Caco-2 (cell line): ENCODE data around the gene FABP2. TPM values are rescaled to one million over a fixed set of nuclear protein-coding genes. Genes with fewer than 3 reads are reported as not detected.
A peak's percentile ranks its signal among the peaks of the same experiment; 100 is the strongest.
"Not testable (repeated sequence)": the region's sequence is repeated elsewhere in the genome, so short reads cannot be mapped to it uniquely, and the experiment has no call there.

ENCODE experiments used
- BruUV-seq: library from RNA; stranded (reverse); fragments of 400-500 nt; replicated peaks from 2 replicates; lab custom pipeline; 2021; lab: Mats Ljungman, UMichigan
- CTCF ChIA-PET: fragments of 300-600 bp; sonication (Branson Sonifier 250); formaldehyde crosslinking; loops from one replicate; lab custom pipeline; 2022; ENCODE audit warnings: antibody characterized with exemption; lab: Charles Lee
- POLR2A ChIA-PET: fragments of 300-600 bp; sonication (Branson Sonifier 250); formaldehyde crosslinking; loops from one replicate; lab custom pipeline; 2022; ENCODE audit warnings: antibody characterized with exemption; lab: Charles Lee
- DNase-seq, 2 experiments: peaks; one replicate each; pipeline versions ENCODE4 v3.0.0 to v3.0.0-alpha.2; 2020 to 2022
- H3K27me3 ChIP-seq: replicated peaks from 2 replicates; pipeline ENCODE4 v1.6.0; 2011; ENCODE audit warnings: low read length; ENCODE audit not compliant: control insufficient read depth, insufficient read depth
- H3K36me3 ChIP-seq: 2 replicates; pipeline ENCODE4 v1.5.1; 2011; ENCODE audit warnings: low read length; ENCODE audit not compliant: control insufficient read depth, insufficient read depth
- H3K4me1 ChIP-seq: fragments of 250-450 bp; sonication (Bioruptor Pico); 2 replicates; pipeline ENCODE4 v1.5.1; 2020; ENCODE audit warnings: mild to moderate bottlenecking
- H3K4me3 ChIP-seq: 2 replicates; pipeline ENCODE4 v1.5.1; 2011; ENCODE audit warnings: low read depth, mild to moderate bottlenecking, control low read depth, low read length
- H3K9me3 ChIP-seq: fragments of 250-450 bp; sonication (Bioruptor Pico); 2 replicates; pipeline ENCODE4 v1.5.1; 2020; ENCODE audit warnings: mild to moderate bottlenecking, moderate library complexity
- H3K27ac Mint-ChIP-seq: one replicate; pipeline ENCODE4 v1.8.0; 2022; ENCODE audit warnings: mixed read lengths; ENCODE audit not compliant: unreplicated experiment
- H3K27me3 Mint-ChIP-seq: one replicate; pipeline ENCODE4 v1.8.0; 2022; ENCODE audit warnings: mixed read lengths; ENCODE audit not compliant: insufficient read depth, unreplicated experiment
- H3K36me3 Mint-ChIP-seq: one replicate; pipeline ENCODE4 v1.8.0; 2022; ENCODE audit warnings: mild to moderate bottlenecking, mixed read lengths; ENCODE audit not compliant: insufficient read depth, unreplicated experiment
- H3K4me1 Mint-ChIP-seq: one replicate; pipeline ENCODE4 v1.8.0; 2022; ENCODE audit warnings: low read depth, mixed read lengths; ENCODE audit not compliant: unreplicated experiment
- H3K4me3 Mint-ChIP-seq: one replicate; pipeline ENCODE4 v1.8.0; 2022; ENCODE audit warnings: mild to moderate bottlenecking, moderate library complexity, mixed read lengths; ENCODE audit not compliant: unreplicated experiment
- H3K9me3 Mint-ChIP-seq: one replicate; pipeline ENCODE4 v1.8.0; 2022; ENCODE audit warnings: mixed read lengths; ENCODE audit not compliant: unreplicated experiment
- CTCF ChIP-seq, 2 experiments: fragments of 200-600 bp in 1 of 2; IDR thresholded peaks; 1 replicate in 1 of 2; 2 replicates in 1 of 2; pipeline versions ENCODE4 v1.5.1 to v1.8.0; 2011 to 2022; ENCODE audit warnings: antibody characterized with exemption in 1 of 2, control low read depth in 1 of 2, inconsistent platforms in 1 of 2, low read depth in 1 of 2, low read length in 1 of 2, mild to moderate bottlenecking in 1 of 2, moderate library complexity in 1 of 2; ENCODE audit not compliant: insufficient read depth in 1 of 2, severe bottlenecking in 1 of 2, unreplicated experiment in 1 of 2
- intact Hi-C: fragments of 100-400 bp; cut with micrococcal nuclease; formaldehyde crosslinking; loops from one replicate; pipeline ENCODE4 v1.10.0; 2022; ENCODE audit not compliant: unreplicated experiment
- total RNA-seq: library from RNA; stranded (reverse); gene quantifications from 2 replicates; pipeline ENCODE4 v1.2.3, GENCODE V29; 2022

The FABP2 gene
- total RNA-seq, 1 experiment from 2014 or later, result not detected

- H3K9me3 Mint-ChIP-seq, result no peaks in the 10 kb centered on the region
- no peaks in the 10 kb centered on the region for H3K36me3 ChIP-seq
- intact Hi-C loops, result loop anchor here (5.0 kb wide), 1 partner anchor 73 kb away; the partner anchor contains the start of gene USP53
Measured at GRCh38 chr4:119284876-119285780, 36.8 kb downstream of the FABP2 start.

GRCh38 chr4:119281393-119281792 is 40.5 kb downstream of the FABP2 start:
- Mint-ChIP-seq H3K27ac (no peak overlapping the region), H3K9me3 (no peaks in the 10 kb centered on the region), H3K27me3 (no peaks in the 10 kb centered on the region), H3K4me3 (no peak overlapping the region), H3K4me1 (peaks cover 29% of the 10 kb centered on the region), H3K36me3 (peaks cover 28% of the 10 kb centered on the region)
- POLR2A ChIA-PET, result no interaction called here
- no peak for DNase-seq
- CTCF ChIA-PET, result no interaction called here
- no peaks in the 10 kb centered on the region for H3K36me3 ChIP-seq
- no peaks in the 10 kb centered on the region for H3K27me3 ChIP-seq
- no peak overlapping the region for H3K4me3 ChIP-seq
- intact Hi-C loops, result no loop called here
- TF ChIP-seq CTCF (IDR thresholded peaks at IDR 0.05; ENCODE audit: insufficient read depth in 1 of 2, low read depth in 1 of 2, low read length in 1 of 2, severe bottlenecking in 1 of 2, unreplicated experiment in 1 of 2), result no peak
- H3K9me3 ChIP-seq, result no peaks in the 10 kb centered on the region
- no TSS peak for BruUV-seq
- no peaks in the 10 kb centered on the region; the same call in 1 of the 2 replicates for H3K4me1 ChIP-seq

More at GRCh38 chr4:119284876-119285780, 36.8 kb downstream of the FABP2 start:
- Mint-ChIP-seq H3K27me3 (no peaks in the 10 kb centered on the region), H3K4me3 (peak overlapping the region; percentile 11), H3K4me1 (peaks cover 27% of the 10 kb centered on the region), H3K27ac (no peak overlapping the region), H3K36me3 (peaks cover 29% of the 10 kb centered on the region)
- no peak overlapping the region for H3K4me3 ChIP-seq
- no peaks in the 10 kb centered on the region for H3K27me3 ChIP-seq
- H3K4me1 ChIP-seq, result peaks cover 3% of the 10 kb centered on the region
- ChIA-PET CTCF (no interaction called here), POLR2A (no interaction called here)
- no TSS peak for BruUV-seq
- TF ChIP-seq CTCF (IDR thresholded peaks at IDR 0.05; ENCODE audit: insufficient read depth in 1 of 2, low read depth in 1 of 2, low read length in 1 of 2, severe bottlenecking in 1 of 2, unreplicated experiment in 1 of 2), result no peak
- no peak for DNase-seq
- H3K9me3 ChIP-seq, result no peaks in the 10 kb centered on the region

GRCh38 chr4:119279945-119280344 is 42.0 kb downstream of the FABP2 start:
- DNase-seq, H3K4me1 ChIP-seq, H3K9me3 Mint-ChIP-seq, CTCF ChIA-PET, H3K9me3 ChIP-seq, POLR2A ChIA-PET, H3K27me3 Mint-ChIP-seq, H3K4me3 ChIP-seq, H3K4me3 Mint-ChIP-seq, H3K27me3 ChIP-seq, H3K27ac Mint-ChIP-seq, H3K36me3 ChIP-seq, intact Hi-C loops, BruUV-seq: not testable (repeated sequence)
- Mint-ChIP-seq H3K4me1 (peaks cover 26% of the 10 kb centered on the region), H3K36me3 (peaks cover 28% of the 10 kb centered on the region)

- not testable (repeated sequence) for H3K27ac Mint-ChIP-seq
Measured at GRCh38 chr4:119279541-119279940, 42.4 kb downstream of the FABP2 start.

More at GRCh38 chr4:119279541-119279940, 42.4 kb downstream of the FABP2 start:
- POLR2A ChIA-PET, H3K4me1 ChIP-seq, H3K4me3 Mint-ChIP-seq, H3K9me3 ChIP-seq, H3K27me3 ChIP-seq, DNase-seq, H3K9me3 Mint-ChIP-seq, H3K27me3 Mint-ChIP-seq, CTCF ChIA-PET, H3K4me3 ChIP-seq, intact Hi-C loops, H3K36me3 ChIP-seq, BruUV-seq: not testable (repeated sequence)
- Mint-ChIP-seq H3K36me3 (peaks cover 28% of the 10 kb centered on the region), H3K4me1 (peaks cover 22% of the 10 kb centered on the region)
